DND-41 (cell line): ENCODE results near the gene CDKN2B.

Experiments used
- ATAC-seq: fragments of 200-7000 bp; cut with Tn5 transposase; 3 replicates; pipeline ENCODE4 v1.9.1; 2021; ENCODE audit warnings: low read depth; ENCODE audit not compliant: insufficient read depth
- DNase-seq: peaks from one replicate; pipeline ENCODE4 v3.0.0-alpha.2; 2020
- H2AFZ ChIP-seq: 2 replicates; pipeline ENCODE4 v1.6.0; 2012; ENCODE audit warnings: low read depth, low read length
- H3K27ac ChIP-seq: 2 replicates; pipeline ENCODE4 v1.5.1; 2012; ENCODE audit warnings: low read length, inconsistent platforms
- H3K27me3 ChIP-seq: fragments of 200-600 bp; sonication (generic); 2 replicates; pipeline ENCODE4 v1.6.0; 2012; ENCODE audit warnings: low read length, mild to moderate bottlenecking, inconsistent platforms; ENCODE audit not compliant: insufficient read depth, poor library complexity
- H3K36me3 ChIP-seq: 2 replicates; pipeline ENCODE4 v1.5.1; 2012; ENCODE audit warnings: low read length, inconsistent platforms; ENCODE audit not compliant: insufficient read depth
- H3K4me1 ChIP-seq: 2 replicates; pipeline ENCODE4 v1.5.1; 2012; ENCODE audit warnings: mild to moderate bottlenecking, low read length; ENCODE audit not compliant: insufficient read depth
- H3K4me2 ChIP-seq: 2 replicates; pipeline ENCODE4 v1.6.0; 2012; ENCODE audit warnings: mild to moderate bottlenecking, moderate library complexity, low read length, inconsistent platforms; ENCODE audit not compliant: insufficient read depth
- H3K4me3 ChIP-seq, 2 experiments: fragments of 200-600 bp in 1 of 2; shearing (Covaris generic) in 1 of 2; 2 replicates each; pipeline ENCODE4 v1.5.1; 2012 to 2016; ENCODE audit warnings: inconsistent platforms in 2 of 2, low read length in 2 of 2, mild to moderate bottlenecking in 2 of 2, low read depth in 1 of 2, moderate library complexity in 1 of 2
- H3K79me2 ChIP-seq: 2 replicates; pipeline ENCODE4 v1.6.0; 2012; ENCODE audit warnings: low read length, inconsistent platforms; ENCODE audit not compliant: insufficient read depth
- H3K9ac ChIP-seq: 2 replicates; pipeline ENCODE4 v1.6.0; 2012; ENCODE audit warnings: low read depth, mild to moderate bottlenecking, inconsistent platforms, low read length, moderate library complexity
- H3K9me3 ChIP-seq: 2 replicates; pipeline ENCODE4 v1.5.1; 2012; ENCODE audit warnings: low read length, moderate library complexity, mild to moderate bottlenecking, inconsistent platforms; ENCODE audit not compliant: insufficient read depth, severe bottlenecking
- H4K20me1 ChIP-seq: 2 replicates; pipeline ENCODE4 v1.6.0; 2012; ENCODE audit warnings: low read length; ENCODE audit not compliant: insufficient read depth
- EZH2 ChIP-seq: IDR thresholded peaks from 3 replicates; pipeline ENCODE4 v1.6.1; 2012; ENCODE audit warnings: borderline replicate concordance, low read depth, mild to moderate bottlenecking, moderate library complexity, low read length, inconsistent platforms; ENCODE audit not compliant: severe bottlenecking
- TF ChIP-seq, protein P1 (sequence below): IDR thresholded peaks from 2 replicates; pipeline ENCODE4 v1.5.1; 2012; ENCODE audit warnings: borderline replicate concordance, low read length, moderate library complexity, mild to moderate bottlenecking; ENCODE audit not compliant: poor library complexity, severe bottlenecking; ENCODE audit errors: extremely low read depth

Gene CDKN2B

DNA sequence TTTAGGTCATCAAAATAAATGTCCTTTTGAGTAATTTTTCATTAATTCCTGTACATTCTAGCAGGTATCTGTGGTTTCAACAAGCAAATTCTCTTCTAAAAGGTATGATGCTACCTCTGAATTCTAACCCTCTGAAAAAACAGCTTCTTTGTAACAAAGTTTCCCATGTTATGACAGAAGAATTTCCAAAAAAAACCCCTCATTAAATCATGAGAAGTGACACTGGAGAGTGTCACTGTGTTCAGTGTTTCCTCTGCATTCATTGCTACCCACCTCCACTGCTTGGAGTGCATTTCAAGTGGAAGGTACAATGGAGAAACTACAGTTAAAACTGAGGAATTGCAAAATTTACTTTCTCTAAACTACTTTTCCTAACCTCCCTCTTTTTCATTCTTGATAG is 25.0 kb downstream of the CDKN2B start:
- Histone ChIP-seq H3K27ac (no peak overlapping the region), H3K4me3 (no peak overlapping the region), H3K9me3 (no peaks in the 10 kb centered on the region), H4K20me1 (no peaks in the 10 kb centered on the region; the same call in 1 of the 2 replicates), H3K79me2 (peaks cover 96% of the 10 kb centered on the region), H3K27me3 (no peaks in the 10 kb centered on the region), H2AFZ (no peak overlapping the region), H3K4me1 (peaks cover 75% of the 10 kb centered on the region), H3K9ac (no peak overlapping the region), H3K4me2 (peak overlapping the region; percentile 27; the same call in 1 of the 2 replicates), H3K36me3 (peaks cover 13% of the 10 kb centered on the region)
- TF ChIP-seq EZH2, result no peak
- TF ChIP-seq, protein P1, sequence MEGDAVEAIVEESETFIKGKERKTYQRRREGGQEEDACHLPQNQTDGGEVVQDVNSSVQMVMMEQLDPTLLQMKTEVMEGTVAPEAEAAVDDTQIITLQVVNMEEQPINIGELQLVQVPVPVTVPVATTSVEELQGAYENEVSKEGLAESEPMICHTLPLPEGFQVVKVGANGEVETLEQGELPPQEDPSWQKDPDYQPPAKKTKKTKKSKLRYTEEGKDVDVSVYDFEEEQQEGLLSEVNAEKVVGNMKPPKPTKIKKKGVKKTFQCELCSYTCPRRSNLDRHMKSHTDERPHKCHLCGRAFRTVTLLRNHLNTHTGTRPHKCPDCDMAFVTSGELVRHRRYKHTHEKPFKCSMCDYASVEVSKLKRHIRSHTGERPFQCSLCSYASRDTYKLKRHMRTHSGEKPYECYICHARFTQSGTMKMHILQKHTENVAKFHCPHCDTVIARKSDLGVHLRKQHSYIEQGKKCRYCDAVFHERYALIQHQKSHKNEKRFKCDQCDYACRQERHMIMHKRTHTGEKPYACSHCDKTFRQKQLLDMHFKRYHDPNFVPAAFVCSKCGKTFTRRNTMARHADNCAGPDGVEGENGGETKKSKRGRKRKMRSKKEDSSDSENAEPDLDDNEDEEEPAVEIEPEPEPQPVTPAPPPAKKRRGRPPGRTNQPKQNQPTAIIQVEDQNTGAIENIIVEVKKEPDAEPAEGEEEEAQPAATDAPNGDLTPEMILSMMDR, result no peak
- ATAC-seq, result no peak
- no peak for DNase-seq

DNA sequence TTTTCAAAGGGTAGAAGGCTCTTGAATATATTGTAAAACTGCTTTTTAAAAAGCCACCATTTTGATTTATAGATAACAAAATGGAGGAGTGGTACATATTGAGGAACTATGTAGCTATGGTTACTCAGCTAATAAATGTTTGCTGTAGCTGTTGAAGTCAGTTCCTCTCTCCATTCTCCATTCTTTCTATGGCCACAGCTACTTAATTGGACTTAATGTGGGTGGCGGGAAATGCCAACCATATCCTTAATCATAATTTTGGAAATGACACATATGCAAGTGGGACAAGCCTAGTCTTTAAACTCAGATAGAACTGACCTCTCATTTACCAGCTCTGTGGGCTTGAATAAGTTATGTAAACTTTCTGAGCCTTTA is 25.6 kb downstream of the CDKN2B start:
- ATAC-seq (no peak), DNase-seq (no peak)
- Histone ChIP-seq H2AFZ (no peak overlapping the region), H3K27me3 (no peaks in the 10 kb centered on the region), H3K4me3 (no peak overlapping the region), H3K9ac (no peak overlapping the region), H3K27ac (peak overlapping the region; percentile 57; the same call in 1 of the 2 replicates), H3K4me2 (no peak overlapping the region), H3K9me3 (no peaks in the 10 kb centered on the region), H4K20me1 (no peaks in the 10 kb centered on the region; the same call in 1 of the 2 replicates), H3K36me3 (peaks cover 9% of the 10 kb centered on the region), H3K79me2 (peaks cover 96% of the 10 kb centered on the region), H3K4me1 (peaks cover 75% of the 10 kb centered on the region)
- no peak for TF ChIP-seq EZH2
- TF ChIP-seq, protein P1, result no peak

DNA sequence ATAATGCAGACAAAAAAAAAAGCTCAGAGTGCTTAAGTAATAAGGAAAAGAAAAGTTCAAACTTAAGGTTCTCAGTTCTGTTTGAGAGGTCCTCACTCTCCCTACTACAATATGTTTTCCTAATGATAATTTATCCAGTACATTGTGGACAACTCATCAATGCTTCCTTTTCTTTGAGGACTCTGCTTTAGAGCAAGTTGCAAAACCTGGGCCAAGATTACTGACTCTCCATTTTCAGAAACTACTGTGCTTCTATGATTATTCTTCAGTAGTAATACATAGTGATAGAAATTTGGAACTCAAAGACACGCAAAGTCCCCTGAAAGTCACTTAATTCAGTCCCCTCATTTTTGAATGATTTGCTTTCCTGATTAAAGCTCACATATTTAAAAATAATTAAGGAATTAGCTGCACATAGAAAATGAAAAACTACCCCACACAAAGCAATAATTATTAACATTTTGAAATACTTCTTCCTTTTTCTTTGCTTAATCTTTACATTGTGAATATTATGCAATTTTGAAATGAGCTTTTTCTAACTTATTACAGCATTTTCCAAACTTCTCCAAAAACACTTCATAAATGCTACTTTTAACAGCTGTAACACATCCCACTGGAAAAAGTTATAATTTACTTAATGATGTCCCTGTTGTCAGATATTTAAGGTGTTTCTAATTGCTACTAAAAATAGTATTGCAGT is 26.1 kb downstream of the CDKN2B start:
- peaks cover 95% of the 10 kb centered on the region for H3K79me2 ChIP-seq
- H3K27me3 ChIP-seq, result no peaks in the 10 kb centered on the region
- H3K4me2 ChIP-seq, result no peak overlapping the region

More for the DNA sequence above, 26.1 kb downstream of the CDKN2B start:
- Histone ChIP-seq H3K4me3 (no peak overlapping the region), H3K27ac (peak overlapping the region; percentile 57; the same call in 1 of the 2 replicates), H3K9ac (no peak overlapping the region), H2AFZ (no peak overlapping the region), H3K36me3 (peaks cover 4% of the 10 kb centered on the region), H3K9me3 (no peaks in the 10 kb centered on the region), H3K4me1 (peaks cover 74% of the 10 kb centered on the region), H4K20me1 (no peaks in the 10 kb centered on the region; the same call in 1 of the 2 replicates)
- no peak for ATAC-seq
- no peak for DNase-seq
- TF ChIP-seq, protein P1, result no peak
- no peak for TF ChIP-seq EZH2
